Measurements from ENCODE around the gene FAM174C. TPM values are rescaled to one million over a fixed set of nuclear protein-coding genes. Genes with fewer than 3 reads are reported as not detected.

The FAM174C gene
- polyA plus RNA-seq, 1 donor (not counting 4 experiments of a cell fraction or from before 2014, with no cell fraction given) = 18.5 TPM

DNA sequence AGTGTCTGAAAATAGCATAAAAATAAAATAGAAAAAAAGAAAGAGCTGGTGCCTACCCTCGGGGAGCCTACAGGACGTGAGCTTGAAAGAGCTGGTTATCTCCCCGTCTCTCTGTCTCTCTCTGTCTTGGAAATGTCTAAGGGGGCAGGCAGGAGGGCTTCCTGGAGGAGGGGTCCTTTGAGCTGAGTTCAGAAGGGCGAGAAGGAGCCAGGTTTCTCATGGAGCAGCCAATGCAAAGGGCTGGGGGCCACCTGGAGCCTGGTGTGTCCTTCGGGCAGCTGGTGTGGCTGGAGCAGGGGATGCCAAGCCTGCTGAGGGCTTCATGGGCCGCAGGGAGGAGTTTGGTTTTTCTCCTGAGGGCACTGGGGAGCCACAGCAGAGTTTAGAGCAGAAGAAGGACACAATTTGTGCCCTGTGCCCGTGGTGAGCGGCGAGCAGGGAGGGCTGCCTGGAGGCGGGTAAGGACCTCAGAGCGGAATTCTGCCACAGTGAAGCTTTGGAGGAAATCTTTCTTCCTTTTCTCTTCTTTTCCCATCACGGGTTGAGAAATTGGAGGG is 49.0 kb downstream of the FAM174C start:
- Histone ChIP-seq H3K9ac (ENCODE audit: control insufficient read depth, extremely low read depth, insufficient read depth, low read length) (peak overlapping the region; percentile 58), H3K27me3 (ENCODE audit: control insufficient read depth, extremely low read depth, insufficient read depth, low read length) (peaks cover 7% of the 10 kb centered on the region), H3K4me2 (ENCODE audit: control insufficient read depth, extremely low read depth, insufficient read depth, low read depth, low read length) (peak overlapping the region; percentile 90), H2AFZ (ENCODE audit: control insufficient read depth, low read length) (no peak overlapping the region), H4K20me1 (ENCODE audit: control insufficient read depth, extremely low read depth, insufficient read depth, low read length) (no peaks in the 10 kb centered on the region), H3K27ac (ENCODE audit: control insufficient read depth, insufficient read depth, low read length) (no peak overlapping the region), H3K79me2 (ENCODE audit: control insufficient read depth, insufficient read depth, low read length) (no peaks in the 10 kb centered on the region), H3K9me1 (ENCODE audit: control insufficient read depth, extremely low read depth, insufficient read depth, low read length) (no peaks in the 10 kb centered on the region), H3K4me3 (ENCODE audit: control insufficient read depth in 2 of 3, extremely low read depth in 1 of 3, insufficient read depth in 2 of 3, low read depth in 1 of 3, low read length in 3 of 3) (peak overlapping the region in 2 of 3 experiments; percentile 9 to 57), H3K36me3 (ENCODE audit: control insufficient read depth in 2 of 2, extremely low read depth in 1 of 2, insufficient read depth in 2 of 2, low read length in 2 of 2) (no peaks in the 10 kb centered on the region), H3K4me1 (ENCODE audit: control insufficient read depth, extremely low read depth, insufficient read depth, low read length) (peaks cover 5% of the 10 kb centered on the region), H3K9me3 (ENCODE audit: control insufficient read depth, low read depth, low read length) (no peaks in the 10 kb centered on the region)
- dilution Hi-C loops (cut with MboI; ENCODE audit: extremely low pct_ligation_motif_present, low sequenced_read_pairs) = no loop called here
- FAIRE-seq (no peak), DNase-seq (ENCODE audit: low read depth, low spot score) (no peak)
- TF ChIP-seq, protein P1, sequence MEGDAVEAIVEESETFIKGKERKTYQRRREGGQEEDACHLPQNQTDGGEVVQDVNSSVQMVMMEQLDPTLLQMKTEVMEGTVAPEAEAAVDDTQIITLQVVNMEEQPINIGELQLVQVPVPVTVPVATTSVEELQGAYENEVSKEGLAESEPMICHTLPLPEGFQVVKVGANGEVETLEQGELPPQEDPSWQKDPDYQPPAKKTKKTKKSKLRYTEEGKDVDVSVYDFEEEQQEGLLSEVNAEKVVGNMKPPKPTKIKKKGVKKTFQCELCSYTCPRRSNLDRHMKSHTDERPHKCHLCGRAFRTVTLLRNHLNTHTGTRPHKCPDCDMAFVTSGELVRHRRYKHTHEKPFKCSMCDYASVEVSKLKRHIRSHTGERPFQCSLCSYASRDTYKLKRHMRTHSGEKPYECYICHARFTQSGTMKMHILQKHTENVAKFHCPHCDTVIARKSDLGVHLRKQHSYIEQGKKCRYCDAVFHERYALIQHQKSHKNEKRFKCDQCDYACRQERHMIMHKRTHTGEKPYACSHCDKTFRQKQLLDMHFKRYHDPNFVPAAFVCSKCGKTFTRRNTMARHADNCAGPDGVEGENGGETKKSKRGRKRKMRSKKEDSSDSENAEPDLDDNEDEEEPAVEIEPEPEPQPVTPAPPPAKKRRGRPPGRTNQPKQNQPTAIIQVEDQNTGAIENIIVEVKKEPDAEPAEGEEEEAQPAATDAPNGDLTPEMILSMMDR (optimal IDR thresholded peaks at IDR 0.05 in 1 of 3, IDR thresholded peaks at IDR 0.05 in 1 of 3, conservative IDR thresholded peaks at IDR 0.05 in 1 of 3; ENCODE audit: extremely low read depth in 1 of 3, insufficient read depth in 2 of 3, low read length in 3 of 3) = no peak
- TF ChIP-seq EZH2 (IDR thresholded peaks at IDR 0.05; ENCODE audit: low read length) = no peak

GRCh38 chr19:1324806-1325567 is 49.7 kb downstream of the FAM174C start:
- Histone ChIP-seq H3K79me2 (ENCODE audit: control insufficient read depth, insufficient read depth, low read length) (no peaks in the 10 kb centered on the region), H3K9me3 (ENCODE audit: control insufficient read depth, low read depth, low read length) (no peaks in the 10 kb centered on the region), H3K4me1 (ENCODE audit: control insufficient read depth, extremely low read depth, insufficient read depth, low read length) (peaks cover 5% of the 10 kb centered on the region), H3K9me1 (ENCODE audit: control insufficient read depth, extremely low read depth, insufficient read depth, low read length) (no peaks in the 10 kb centered on the region), H3K36me3 (ENCODE audit: control insufficient read depth in 2 of 2, extremely low read depth in 1 of 2, insufficient read depth in 2 of 2, low read length in 2 of 2) (no peaks in the 10 kb centered on the region), H3K27me3 (ENCODE audit: control insufficient read depth, extremely low read depth, insufficient read depth, low read length) (peaks cover 7% of the 10 kb centered on the region), H3K4me3 (ENCODE audit: control insufficient read depth in 2 of 3, extremely low read depth in 1 of 3, insufficient read depth in 2 of 3, low read depth in 1 of 3, low read length in 3 of 3) (peak overlapping the region; percentile 9 to 57 (median 49)), H2AFZ (ENCODE audit: control insufficient read depth, low read length) (peak overlapping the region; percentile 71), H4K20me1 (ENCODE audit: control insufficient read depth, extremely low read depth, insufficient read depth, low read length) (no peaks in the 10 kb centered on the region), H3K9ac (ENCODE audit: control insufficient read depth, extremely low read depth, insufficient read depth, low read length) (peak overlapping the region; percentile 58), H3K4me2 (ENCODE audit: control insufficient read depth, extremely low read depth, insufficient read depth, low read depth, low read length) (peak overlapping the region; percentile 90), H3K27ac (ENCODE audit: control insufficient read depth, insufficient read depth, low read length) (no peak overlapping the region)
- dilution Hi-C loops (cut with MboI; ENCODE audit: extremely low pct_ligation_motif_present, low sequenced_read_pairs) = no loop called here
- FAIRE-seq = no peak
- no peak for DNase-seq (ENCODE audit: low read depth, low spot score)
- no peak for TF ChIP-seq EZH2 (IDR thresholded peaks at IDR 0.05; ENCODE audit: low read length)
- TF ChIP-seq, protein P1 (optimal IDR thresholded peaks at IDR 0.05 in 1 of 3, IDR thresholded peaks at IDR 0.05 in 1 of 3, conservative IDR thresholded peaks at IDR 0.05 in 1 of 3; ENCODE audit: extremely low read depth in 1 of 3, insufficient read depth in 2 of 3, low read length in 3 of 3) = no peak

Measured in keratinocyte (primary cell).